ENCODE results near the gene AP1M1. TPM values are rescaled to one million over a fixed set of nuclear protein-coding genes. Genes with fewer than 3 reads are reported as not detected.

Gene AP1M1
- total RNA-seq, 1 experiment from 2014 or later: 27.7 TPM

- ChIA-PET CTCF (interaction anchor here (2.1 kb wide), 1 partner anchor 130 kb away, joined by 15 read pairs; no protein-coding TSS in a partner anchor), POLR2A (no interaction called here)
- DNase-seq (ENCODE audit: low spot score): no peak
- Mint-ChIP-seq H3K27me3 (ENCODE audit: low read depth) (no peaks in the 10 kb centered on the region), H3K27ac (no peak overlapping the region), H3K9me3 (0 out of 2 replicates have a peak, but pooled peaks cover 4% of the 10 kb centered on the region), H3K4me1 (no peaks in the 10 kb centered on the region), H3K4me3 (no peak overlapping the region), H3K36me3 (no peaks in the 10 kb centered on the region)
- no peak for ATAC-seq
- TF ChIP-seq CTCF (IDR thresholded peaks at IDR 0.05) (no peak), ZBTB21 (CRISPR knock-in tag; IDR thresholded peaks at IDR 0.05; ENCODE audit: borderline replicate concordance) (no peak), ZNF317 (CRISPR knock-in tag; IDR thresholded peaks at IDR 0.05; ENCODE audit: borderline replicate concordance, low read depth) (no peak), ETV6 (CRISPR knock-in tag; IDR thresholded peaks at IDR 0.05) (no peak), GABPB1 (CRISPR knock-in tag; IDR thresholded peaks at IDR 0.05) (no peak), ATF3 (CRISPR knock-in tag; conservative IDR thresholded peaks at IDR 0.05) (no peak)
Measured at GRCh38 chr19:16252459-16253205, 54.9 kb downstream of the AP1M1 start.

GRCh38 chr19:16254851-16255408 lies 57.2 kb downstream of the AP1M1 start:
- ATAC-seq (no peak), DNase-seq (ENCODE audit: low spot score) (no peak)
- POLR2A ChIA-PET: no interaction called here
- 0 out of 2 replicates have a peak overlapping the region, but pooled peaks have one; percentile 9 for H3K27ac Mint-ChIP-seq
- H3K4me3 Mint-ChIP-seq: no peak overlapping the region
- H3K27me3 Mint-ChIP-seq (ENCODE audit: low read depth): no peaks in the 10 kb centered on the region
- CTCF ChIA-PET: interaction anchor here (0.6 to 2.1 kb wide), 2 partner anchors 128 to 820 kb away, joined by 6 to 10 read pairs; no protein-coding TSS in a partner anchor
- 0 out of 2 replicates have a peak, but pooled peaks cover 4% of the 10 kb centered on the region for H3K9me3 Mint-ChIP-seq
- no peaks in the 10 kb centered on the region for H3K36me3 Mint-ChIP-seq
- no peak for TF ChIP-seq CTCF (IDR thresholded peaks at IDR 0.05)
- TF ChIP-seq TP53 (CRISPR knock-in tag; IDR thresholded peaks at IDR 0.05): no peak
- no peak for TF ChIP-seq SP1 (CRISPR knock-in tag; conservative IDR thresholded peaks at IDR 0.05)
- no peak for TF ChIP-seq ZNF281 (CRISPR knock-in tag; IDR thresholded peaks at IDR 0.05)
- TF ChIP-seq ZNF232 (CRISPR knock-in tag; IDR thresholded peaks at IDR 0.05): no peak
- no peak for TF ChIP-seq CDX4 (CRISPR knock-in tag; IDR thresholded peaks at IDR 0.05; ENCODE audit: borderline replicate concordance)
- TF ChIP-seq HMGA2 (CRISPR knock-in tag; IDR thresholded peaks at IDR 0.05): no peak
- H3K4me1 Mint-ChIP-seq: no peaks in the 10 kb centered on the region

GRCh38 chr19:16257509-16258002 lies 59.8 kb downstream of the AP1M1 start:
- Mint-ChIP-seq H3K27ac (no peak overlapping the region), H3K27me3 (ENCODE audit: low read depth) (no peaks in the 10 kb centered on the region), H3K36me3 (no peaks in the 10 kb centered on the region), H3K4me1 (no peaks in the 10 kb centered on the region), H3K9me3 (0 out of 2 replicates have a peak, but pooled peaks cover 4% of the 10 kb centered on the region), H3K4me3 (no peak overlapping the region)
- ATAC-seq: no peak
- ChIA-PET CTCF (no interaction called here), POLR2A (no interaction called here)
- DNase-seq (ENCODE audit: low spot score): no peak
- no peak for TF ChIP-seq RELA (CRISPR knock-in tag; IDR thresholded peaks at IDR 0.05; ENCODE audit: borderline replicate concordance)
- TF ChIP-seq ZNF138 (CRISPR knock-in tag; conservative IDR thresholded peaks at IDR 0.05): no peak
- TF ChIP-seq ZNF232 (CRISPR knock-in tag; IDR thresholded peaks at IDR 0.05): no peak
- no peak for TF ChIP-seq MYBL2 (CRISPR knock-in tag; IDR thresholded peaks at IDR 0.05)
- TF ChIP-seq NR3C1 (CRISPR knock-in tag; conservative IDR thresholded peaks at IDR 0.05; ENCODE audit: low read depth): no peak
- TF ChIP-seq PREB (CRISPR knock-in tag; IDR thresholded peaks at IDR 0.05; ENCODE audit: borderline replicate concordance): no peak
